ENCODE measurements around the gene MT1G. TPM values are rescaled to one million over a fixed set of nuclear protein-coding genes. Genes with fewer than 3 reads are reported as not detected.
"Not testable (repeated sequence)": the region's sequence is repeated elsewhere in the genome, so short reads cannot be mapped to it uniquely, and the experiment has no call there.

MT1G gene
- total and polyA plus RNA-seq, 8 donors, result 1.0 to 22.1 (median 2.4) TPM

GRCh38 chr16:56626685-56627084 is 41.2 kb downstream of the MT1G start:
- H3K27ac ChIP-seq, result peak overlapping the region; percentile 61 to 80
- peaks cover 5 to 23% of the 10 kb centered on the region in 2 donors for H3K4me1 ChIP-seq
- no peak for DNase-seq
- no peaks in the 10 kb centered on the region for H3K36me3 ChIP-seq
- ATAC-seq, result peak; percentile 11
- peaks cover 0 to 53% of the 10 kb centered on the region in 2 donors for H3K27me3 ChIP-seq
- H3K4me3 ChIP-seq, result peak overlapping the region; percentile 46 to 50
- no peak for TF ChIP-seq CTCF (IDR thresholded peaks at IDR 0.05)
- no peaks in the 10 kb centered on the region for H3K9me3 ChIP-seq
- intact Hi-C loops (cut with DNase I), result no loop called here

GRCh38 chr16:56625943-56626654 is 41.8 kb downstream of the MT1G start:
- Histone ChIP-seq H3K4me3 (peak overlapping the region; percentile 46 to 50), H3K4me1 (peaks cover 5 to 23% of the 10 kb centered on the region in 2 donors), H3K9me3 (no peaks in the 10 kb centered on the region), H3K27me3 (peaks cover 0 to 47% of the 10 kb centered on the region in 2 donors), H3K27ac (peak overlapping the region; percentile 80 to 90), H3K36me3 (no peaks in the 10 kb centered on the region)
- ATAC-seq (peak; percentile 62), DNase-seq (no peak)
- TF ChIP-seq CTCF (IDR thresholded peaks at IDR 0.05), result no peak
- intact Hi-C loops (cut with DNase I), result no loop called here

GRCh38 chr16:56625140-56625942 is 42.5 kb downstream of the MT1G start, which contains the start of gene MT1E:
Gene MT1E, plus strand, starts transcription at chr16:56625781. Its CDS starts 71 bp downstream, at chr16:56625852.
- ATAC-seq, result peak; percentile 92
- peak within 1 kb of the TSS; percentile 46 to 50 for H3K4me3 ChIP-seq
- H3K27me3 ChIP-seq, result peaks cover 0 to 42% of the 10 kb centered on the region in 2 donors
- H3K9me3 ChIP-seq, result no peaks in the 10 kb centered on the region
- intact Hi-C loops (cut with DNase I), result no loop called here
- H3K36me3 ChIP-seq, result no peaks in the 10 kb centered on the region
- peak within 1 kb of the TSS; percentile 80 to 90 for H3K27ac ChIP-seq
- TF ChIP-seq CTCF (IDR thresholded peaks at IDR 0.05), result no peak
- peaks cover 5 to 23% of the 10 kb centered on the region in 2 donors for H3K4me1 ChIP-seq
- DNase-seq, result peak in 1 of 4 donors; percentile 89

GRCh38 chr16:56623637-56624036 is 44.2 kb downstream of the MT1G start:
- ATAC-seq, result no peak
- Histone ChIP-seq H3K27ac (no peak overlapping the region), H3K27me3 (peaks cover 0 to 51% of the 10 kb centered on the region in 2 donors), H3K4me3 (no peak overlapping the region), H3K36me3 (no peaks in the 10 kb centered on the region), H3K4me1 (peaks cover 5 to 23% of the 10 kb centered on the region in 2 donors), H3K9me3 (no peaks in the 10 kb centered on the region)
- no peak for DNase-seq
- intact Hi-C loops (cut with DNase I), result no loop called here
- TF ChIP-seq CTCF (IDR thresholded peaks at IDR 0.05), result no peak

- DNase-seq; ATAC-seq; H3K27ac ChIP-seq; H3K4me3 ChIP-seq; H3K9me3 ChIP-seq; H3K36me3 ChIP-seq; intact Hi-C loops (cut with DNase I): not testable (repeated sequence)
- Histone ChIP-seq H3K4me1 (peaks cover 5 to 23% of the 10 kb centered on the region in 2 donors), H3K27me3 (peaks cover 0 to 54% of the 10 kb centered on the region in 2 donors)
These were observed 44.7 kb downstream of the MT1G start for GRCh38 chr16:56623184-56623583.

- H3K9me3 ChIP-seq; DNase-seq; H3K27ac ChIP-seq; ATAC-seq; H3K36me3 ChIP-seq; H3K4me3 ChIP-seq; intact Hi-C loops (cut with DNase I): not testable (repeated sequence)
- peaks cover 0 to 54% of the 10 kb centered on the region in 2 donors for H3K27me3 ChIP-seq
- H3K4me1 ChIP-seq, result peaks cover 5 to 32% of the 10 kb centered on the region in 2 donors
These were observed 46.0 kb downstream of the MT1G start for GRCh38 chr16:56621665-56622445.
